ENCODE results near the gene OR2A5.

- no peak for TF ChIP-seq CTCF (IDR thresholded peaks at IDR 0.05 in 8 of 11, conservative IDR thresholded peaks at IDR 0.05 in 3 of 11)
- no peak for TF ChIP-seq POLR2AphosphoS5 (IDR thresholded peaks at IDR 0.05)
- TF ChIP-seq POLR2A (IDR thresholded peaks at IDR 0.05), result no peak
These were observed 48.7 kb upstream of the OR2A5 start, which contains the start of gene OR6B1 for GRCh38 chr7:144000020-144000419.
